GM18909 (cell line): Measurements from ENCODE around the gene ARL5C.
A peak's percentile ranks its signal among the peaks of the same experiment; 100 is the strongest.
"Not testable (repeated sequence)": the region's sequence is repeated elsewhere in the genome, so short reads cannot be mapped to it uniquely, and the experiment has no call there.

Source experiments
- ATAC-seq: cut with Tn5 transposase; IDR thresholded peaks from one replicate; pipeline ENCODE4 v1.9.1; 2021; ENCODE audit warnings: mild to moderate bottlenecking; ENCODE audit not compliant: unreplicated experiment, poor library complexity

Gene ARL5C

DNA sequence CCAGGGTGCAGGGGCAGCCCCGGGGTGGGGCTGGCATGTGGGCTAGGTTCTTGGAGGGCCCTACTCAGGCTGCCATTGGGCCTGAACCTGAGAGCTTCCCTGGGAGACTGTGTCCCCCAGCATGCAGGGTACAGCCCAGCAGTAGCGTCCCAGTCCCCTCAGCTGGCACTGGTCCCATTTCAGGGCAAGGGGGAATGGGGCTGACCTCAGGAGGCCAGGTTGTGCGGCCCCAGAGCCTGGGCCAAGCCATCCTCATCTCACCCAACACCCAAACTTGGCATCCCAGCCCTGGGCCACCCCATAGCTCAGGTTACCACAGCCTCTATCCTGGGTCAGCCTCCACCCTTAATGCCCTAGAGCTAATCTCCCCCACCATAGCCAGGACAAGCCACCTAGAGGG lies 20.8 kb downstream of the ARL5C start:
- no peak for ATAC-seq

GRCh38 chr17:39144416-39144840 lies 21.5 kb downstream of the ARL5C start:
- ATAC-seq = no peak

DNA sequence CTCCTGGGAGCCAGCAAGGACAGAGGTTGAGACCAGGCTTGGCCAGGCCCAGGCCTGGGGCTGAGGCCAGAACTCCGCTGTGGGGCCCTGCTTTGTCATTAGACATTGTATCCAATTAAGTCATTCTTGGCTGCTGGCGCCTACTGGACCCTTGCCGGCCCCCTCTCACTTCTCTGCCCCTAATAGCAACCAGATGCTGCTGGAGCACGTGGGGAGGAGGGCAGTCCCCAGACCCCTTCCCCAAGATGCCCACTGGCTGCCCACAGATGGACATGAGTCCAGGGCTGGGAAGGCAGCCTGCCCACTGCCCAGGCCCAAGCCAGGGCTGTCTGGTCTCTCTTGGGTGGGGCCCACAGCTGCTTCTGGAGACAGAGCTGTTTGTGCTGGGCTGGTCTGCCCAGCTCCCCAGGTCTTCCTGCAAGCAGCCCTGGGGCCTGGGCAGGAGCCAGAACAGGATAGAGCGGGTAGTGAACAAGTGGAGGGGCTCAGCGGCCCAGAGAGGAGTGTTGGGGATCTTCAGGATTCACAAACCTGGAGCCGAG lies 22.3 kb downstream of the ARL5C start:
- ATAC-seq = no peak

DNA sequence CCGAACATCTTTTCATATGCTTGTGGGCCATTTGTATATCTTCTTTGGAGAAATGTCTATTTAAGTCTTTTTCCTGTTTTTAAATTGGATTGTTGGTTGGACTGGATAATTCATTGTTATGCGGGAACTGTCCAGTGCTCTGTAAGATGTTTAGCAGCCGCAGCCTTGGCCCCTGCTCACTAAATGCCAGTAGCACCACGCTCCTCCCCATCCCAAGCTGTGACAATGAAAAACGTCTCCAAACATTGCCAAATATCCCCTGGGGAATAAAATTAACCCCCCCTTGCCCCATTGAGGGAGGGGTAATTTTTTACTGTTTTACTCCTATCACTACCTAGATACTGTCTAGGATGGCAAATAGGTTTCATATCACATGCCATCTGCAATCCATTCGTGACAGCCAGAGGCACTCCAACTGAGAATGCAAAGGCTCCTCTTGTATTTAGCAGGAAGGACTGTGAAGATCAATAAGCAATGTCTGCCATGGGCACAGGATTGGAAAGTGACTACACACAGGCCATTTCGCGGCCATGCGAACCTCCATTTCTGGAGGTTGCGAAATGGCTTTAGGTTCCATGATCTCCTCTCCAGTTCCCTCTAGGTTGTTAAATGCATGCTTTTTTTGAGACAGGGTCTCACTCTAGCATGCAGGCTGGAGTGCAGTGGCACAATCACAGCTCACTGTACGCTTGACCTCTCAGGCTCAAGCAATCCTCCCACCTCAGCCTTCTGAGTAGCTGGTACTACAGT lies 23.9 kb downstream of the ARL5C start:
- no peak for ATAC-seq

DNA sequence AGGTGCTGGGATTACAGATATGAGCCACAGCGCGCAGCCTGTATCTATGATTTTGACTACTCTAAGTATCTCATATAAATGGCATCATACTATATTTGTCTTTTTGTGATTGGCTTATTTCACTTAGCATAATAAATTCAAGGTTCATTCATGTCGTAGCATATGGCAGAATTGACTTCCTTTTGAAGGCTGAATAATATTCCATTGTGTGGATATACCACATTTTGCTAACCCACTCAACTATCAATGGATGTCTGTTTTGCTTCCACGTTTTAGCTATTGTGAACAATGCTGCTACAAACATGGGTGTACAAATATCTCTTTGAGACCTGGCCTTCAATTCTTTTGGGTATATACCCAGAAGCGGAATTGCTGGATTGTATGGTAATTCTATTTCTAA lies 24.7 kb downstream of the ARL5C start:
- ATAC-seq = no peak

- no peak for ATAC-seq
Observed at GRCh38 chr17:39139561-39139960, 26.4 kb downstream of the ARL5C start.

DNA sequence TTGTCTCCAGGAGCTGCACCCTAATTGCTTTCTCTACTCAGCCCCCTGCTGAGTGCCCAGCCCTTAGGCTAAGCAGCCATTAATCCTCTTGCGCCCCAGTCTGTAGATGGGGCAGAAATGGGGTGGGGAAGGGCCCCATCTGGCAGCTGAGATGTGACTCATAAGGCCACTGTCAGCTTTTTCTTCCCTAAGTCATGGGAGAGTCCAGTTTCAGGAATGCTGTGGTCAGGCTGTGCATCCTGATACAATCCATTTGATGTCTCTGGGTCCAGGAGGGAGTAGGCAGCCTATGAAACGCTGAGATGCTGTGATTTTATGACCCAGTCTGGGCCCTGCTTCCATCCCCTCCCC lies 26.8 kb downstream of the ARL5C start:
- no peak for ATAC-seq

GRCh38 chr17:39138431-39139160 lies 27.4 kb downstream of the ARL5C start:
- ATAC-seq = no peak

GRCh38 chr17:39134878-39135277 lies 31.1 kb downstream of the ARL5C start:
- ATAC-seq = no peak

- no peak for ATAC-seq
Observed at GRCh38 chr17:39132192-39132610, 33.8 kb downstream of the ARL5C start.

GRCh38 chr17:39131616-39132015 lies 34.3 kb downstream of the ARL5C start:
- no peak for ATAC-seq

DNA sequence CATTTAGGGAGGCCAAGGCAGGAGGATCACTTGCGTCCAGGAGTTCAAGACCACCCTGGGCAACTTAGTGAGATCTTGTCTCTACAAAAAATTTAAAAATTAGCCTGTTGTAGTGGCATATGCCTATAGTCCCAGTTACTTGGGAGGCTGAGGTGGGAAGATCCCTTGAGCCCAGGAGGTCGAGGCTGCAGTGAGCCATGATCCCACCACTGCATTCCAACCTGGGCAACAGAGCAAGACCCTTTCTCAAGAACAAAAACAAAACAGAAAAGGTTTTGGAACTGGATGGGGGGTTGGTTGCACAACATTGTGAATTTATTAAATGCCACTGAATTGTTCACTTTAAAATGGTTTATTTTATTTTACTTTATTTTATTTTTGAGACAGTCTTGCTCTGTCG lies 35.8 kb downstream of the ARL5C start:
- ATAC-seq = no peak

GRCh38 chr17:39129544-39129943 lies 36.4 kb downstream of the ARL5C start:
- ATAC-seq = not testable (repeated sequence)

- ATAC-seq = no peak
Observed at GRCh38 chr17:39126436-39126835, 39.5 kb downstream of the ARL5C start.

- no peak for ATAC-seq
Observed at GRCh38 chr17:39125143-39125875, 40.7 kb downstream of the ARL5C start.

- ATAC-seq = no peak
Observed at GRCh38 chr17:39123627-39124026, 42.3 kb downstream of the ARL5C start.

- ATAC-seq = no peak
Observed at GRCh38 chr17:39122991-39123390, 43.0 kb downstream of the ARL5C start.

- not testable (repeated sequence) for ATAC-seq
Observed at GRCh38 chr17:39121919-39122318, 44.0 kb downstream of the ARL5C start.

DNA sequence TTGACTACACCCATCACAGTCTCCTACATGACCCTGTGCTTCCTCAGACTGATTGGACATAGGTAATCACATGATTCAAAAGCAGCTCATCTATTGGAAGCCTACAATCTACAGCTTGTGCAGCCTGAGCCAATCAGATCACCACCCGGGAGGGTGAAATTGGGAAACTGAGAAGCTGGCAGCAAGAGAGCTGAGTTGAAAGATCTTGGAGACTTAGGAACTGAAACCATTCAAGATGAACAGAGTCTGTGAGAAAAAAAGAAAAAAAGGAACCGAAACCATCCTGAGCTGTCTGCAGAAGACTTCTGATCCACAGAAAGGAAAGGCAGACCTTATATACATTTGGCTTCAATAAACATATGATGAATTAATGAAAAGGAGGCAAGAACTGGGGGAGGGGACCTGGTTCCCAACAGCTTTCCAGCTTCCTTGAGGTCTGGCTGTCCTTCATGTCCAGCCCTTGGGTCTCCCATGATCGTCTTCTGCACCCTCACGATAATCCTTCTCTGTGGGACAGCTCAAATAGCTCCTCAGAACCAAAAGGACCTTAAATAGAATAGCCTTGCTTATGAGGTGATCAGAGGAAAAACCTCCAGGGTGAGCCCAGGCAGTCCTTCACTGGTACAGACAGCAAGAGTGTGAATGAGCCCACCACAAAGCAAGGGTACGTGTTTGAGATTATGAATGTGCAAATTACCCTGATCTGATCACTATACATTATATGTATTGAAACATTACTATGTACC lies 47.1 kb downstream of the ARL5C start:
- ATAC-seq = peak; percentile 60

DNA sequence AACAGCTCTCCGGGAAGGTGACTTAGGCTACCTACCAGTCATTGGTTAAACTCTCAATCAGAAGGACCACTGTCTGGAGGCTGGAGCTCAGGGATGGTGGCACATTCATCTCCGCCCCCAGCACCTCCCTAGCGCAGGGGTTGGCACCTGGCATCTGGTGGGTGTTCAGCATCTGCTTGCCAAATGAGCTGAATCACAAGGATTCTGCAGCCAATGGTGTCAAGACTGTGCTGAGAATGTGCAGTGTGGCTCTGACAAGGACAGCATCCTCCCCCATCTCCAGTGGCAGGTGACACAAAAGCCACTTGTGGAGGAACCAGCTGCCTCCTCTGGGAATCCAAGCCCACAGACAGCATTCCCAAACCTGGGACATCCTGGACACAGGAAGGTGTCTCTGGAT lies 49.7 kb downstream of the ARL5C start:
- no peak for ATAC-seq
